Stomach (tissue), 4 donors: Measurements from ENCODE around the gene KNOP1.

ENCODE experiments used
- CTCF ChIP-seq, 7 experiments: fragments of 450-650 bp in 4 of 7; fragments of 200-600 bp in 3 of 7; sonication (generic) in 3 of 7; IDR thresholded peaks; one replicate each; pipeline ENCODE4 v1.5.1; 2016 to 2019; ENCODE audit warnings: antibody characterized with exemption in 7 of 7, control low read depth in 2 of 7, mild to moderate bottlenecking in 1 of 7
- POLR2A ChIP-seq, 4 donors: fragments of 450-650 bp; IDR thresholded peaks; one replicate each; pipeline ENCODE4 v1.6.1; 2016; ENCODE audit warnings: antibody characterized with exemption in 4 of 4, control low read depth in 2 of 4, mild to moderate bottlenecking in 1 of 4, moderate library complexity in 1 of 4
- POLR2AphosphoS5 ChIP-seq, 3 donors: sonication (generic); formaldehyde crosslinking; IDR thresholded peaks; one replicate each; pipeline ENCODE4 v1.6.1; 2016; ENCODE audit warnings: antibody characterized with exemption in 3 of 3

- TF ChIP-seq CTCF (IDR thresholded peaks at IDR 0.05) (no peak), POLR2A (IDR thresholded peaks at IDR 0.05) (no peak), POLR2AphosphoS5 (IDR thresholded peaks at IDR 0.05) (no peak)
Measured at GRCh38 chr16:19705843-19706242, 12.2 kb downstream of the KNOP1 start.
